Ascending aorta (tissue), 2 donors: ENCODE results near the gene FBXO38. TPM values are rescaled to one million over a fixed set of nuclear protein-coding genes. Genes with fewer than 3 reads are reported as not detected.

Experiments
- DNase-seq, 2 donors: peaks; one replicate each; pipeline ENCODE4 v3.0.0-alpha.2; 2019; ENCODE audit warnings: low spot score in 2 of 2
- H3K27ac ChIP-seq, 2 donors: fragments of 200-600 bp; sonication (generic); one replicate each; pipeline ENCODE4 v1.5.1; 2016 to 2017; ENCODE audit warnings: mild to moderate bottlenecking in 1 of 2
- H3K27me3 ChIP-seq: fragments of 200-600 bp; sonication (generic); one replicate; pipeline ENCODE4 v1.5.1; 2017
- H3K36me3 ChIP-seq, 2 donors: fragments of 200-600 bp; sonication (generic); one replicate each; pipeline ENCODE4 v1.5.1; 2016
- H3K4me1 ChIP-seq, 2 donors: fragments of 200-600 bp; sonication (generic); one replicate each; pipeline ENCODE4 v1.5.1; 2016 to 2017; ENCODE audit warnings: mild to moderate bottlenecking in 1 of 2
- H3K4me3 ChIP-seq, 2 donors: fragments of 200-600 bp; sonication (generic); one replicate each; pipeline ENCODE4 v1.5.1; 2016 to 2017; ENCODE audit warnings: mild to moderate bottlenecking in 1 of 2
- H3K9me3 ChIP-seq, 2 donors: fragments of 200-600 bp; sonication (generic); one replicate each; pipeline ENCODE4 v1.5.1; 2016
- CTCF ChIP-seq, 3 experiments: fragments of 200-600 bp in 2 of 3; fragments of 450-650 bp in 1 of 3; sonication (generic) in 2 of 3; IDR thresholded peaks; one replicate each; pipeline ENCODE4 v1.5.1; 2016 to 2019; ENCODE audit warnings: antibody characterized with exemption in 3 of 3, mild to moderate bottlenecking in 1 of 3, moderate library complexity in 1 of 3
- intact Hi-C: fragments of 100-400 bp; cut with DNase I; formaldehyde crosslinking; loops from one replicate; pipeline ENCODE4 v1.15.1; 2023
- total RNA-seq: library from RNA; depleted of rRNA; stranded (reverse); fragments of >200 nt; gene quantifications from one replicate; pipeline ENCODE4 v1.1.0, GENCODE V29; 2016

FBXO38 gene
- total RNA-seq, 1 donor from 2014 or later, result 12.1 TPM

- Histone ChIP-seq H3K4me3 (no peak overlapping the region), H3K27me3 (no peaks in the 10 kb centered on the region), H3K36me3 (no peaks in the 10 kb centered on the region), H3K27ac (no peak overlapping the region), H3K9me3 (no peaks in the 10 kb centered on the region), H3K4me1 (peaks cover 0 to 8% of the 10 kb centered on the region in 2 donors)
- intact Hi-C loops, result loop anchor here (10.0 kb wide), 1 partner anchor 204 kb away; no protein-coding TSS in a partner anchor
- no peak for DNase-seq
- TF ChIP-seq CTCF (IDR thresholded peaks at IDR 0.05), result no peak
These were observed 5.1 kb upstream of the FBXO38 start for GRCh38 chr5:148378670-148379069.

- no peak overlapping the region for H3K4me3 ChIP-seq
- no peaks in the 10 kb centered on the region for H3K9me3 ChIP-seq
- intact Hi-C loops, result loop anchor here (10.0 kb wide), 1 partner anchor 205 kb away; no protein-coding TSS in a partner anchor
- H3K4me1 ChIP-seq, result peaks cover 0 to 9% of the 10 kb centered on the region in 2 donors
- no peaks in the 10 kb centered on the region for H3K36me3 ChIP-seq
- no peak for DNase-seq
- H3K27ac ChIP-seq, result no peak overlapping the region
- TF ChIP-seq CTCF (IDR thresholded peaks at IDR 0.05), result no peak
- H3K27me3 ChIP-seq, result no peaks in the 10 kb centered on the region
These were observed 4.4 kb upstream of the FBXO38 start for GRCh38 chr5:148379340-148379739.

- Histone ChIP-seq H3K36me3 (no peaks in the 10 kb centered on the region), H3K9me3 (no peaks in the 10 kb centered on the region), H3K27me3 (no peaks in the 10 kb centered on the region), H3K4me3 (no peak overlapping the region), H3K27ac (no peak overlapping the region), H3K4me1 (peaks cover 6 to 22% of the 10 kb centered on the region in 2 donors)
- no peak for TF ChIP-seq CTCF (IDR thresholded peaks at IDR 0.05)
- intact Hi-C loops, result loop anchor here (5.0 kb wide), 3 partner anchors 350 to 585 kb away; partner anchors contain the start of gene ADRB2
- no peak for DNase-seq
These were observed 1.9 kb upstream of the FBXO38 start for GRCh38 chr5:148381906-148382305.

GRCh38 chr5:148382961-148383360 lies 797 bp upstream of the FBXO38 start:
- no peak for TF ChIP-seq CTCF (IDR thresholded peaks at IDR 0.05)
- H3K27me3 ChIP-seq, result no peaks in the 10 kb centered on the region
- peak overlapping the region; percentile 84 to 99 for H3K4me3 ChIP-seq
- peak overlapping the region; percentile 85 to 94 for H3K27ac ChIP-seq
- intact Hi-C loops, result loop anchor here (5.0 kb wide), 3 partner anchors 349 to 584 kb away; partner anchors contain the start of gene ADRB2
- no peak for DNase-seq
- H3K36me3 ChIP-seq, result no peaks in the 10 kb centered on the region
- H3K4me1 ChIP-seq, result peaks cover 6 to 22% of the 10 kb centered on the region in 2 donors
- no peaks in the 10 kb centered on the region for H3K9me3 ChIP-seq

GRCh38 chr5:148384380-148384737 lies 601 bp downstream of the FBXO38 start:
- H3K9me3 ChIP-seq, result no peaks in the 10 kb centered on the region
- peaks cover 6 to 22% of the 10 kb centered on the region in 2 donors for H3K4me1 ChIP-seq
- no peak for DNase-seq
- no peak for TF ChIP-seq CTCF (IDR thresholded peaks at IDR 0.05)
- intact Hi-C loops, result loop anchor here (5.0 kb wide), 3 partner anchors 348 to 583 kb away; partner anchors contain the start of gene ADRB2
- H3K27me3 ChIP-seq, result no peaks in the 10 kb centered on the region
- H3K4me3 ChIP-seq, result peak overlapping the region; percentile 84 to 99
- H3K36me3 ChIP-seq, result no peaks in the 10 kb centered on the region
- peak overlapping the region; percentile 85 to 94 for H3K27ac ChIP-seq

- Histone ChIP-seq H3K4me1 (peaks cover 6 to 22% of the 10 kb centered on the region in 2 donors), H3K36me3 (no peaks in the 10 kb centered on the region), H3K27me3 (no peaks in the 10 kb centered on the region), H3K27ac (peak overlapping the region in 1 of 2 donors; percentile 94), H3K9me3 (no peaks in the 10 kb centered on the region), H3K4me3 (peak overlapping the region; percentile 84 to 99)
- intact Hi-C loops, result no loop called here
- DNase-seq, result no peak
- TF ChIP-seq CTCF (IDR thresholded peaks at IDR 0.05), result no peak
These were observed 1.3 kb downstream of the FBXO38 start for GRCh38 chr5:148385094-148385493.
